ENCODE data around the gene LCP2. TPM values are rescaled to one million over a fixed set of nuclear protein-coding genes. Genes with fewer than 3 reads are reported as not detected.

The LCP2 gene
- total RNA-seq, 1 donor from 2014 or later, result not detected

DNA sequence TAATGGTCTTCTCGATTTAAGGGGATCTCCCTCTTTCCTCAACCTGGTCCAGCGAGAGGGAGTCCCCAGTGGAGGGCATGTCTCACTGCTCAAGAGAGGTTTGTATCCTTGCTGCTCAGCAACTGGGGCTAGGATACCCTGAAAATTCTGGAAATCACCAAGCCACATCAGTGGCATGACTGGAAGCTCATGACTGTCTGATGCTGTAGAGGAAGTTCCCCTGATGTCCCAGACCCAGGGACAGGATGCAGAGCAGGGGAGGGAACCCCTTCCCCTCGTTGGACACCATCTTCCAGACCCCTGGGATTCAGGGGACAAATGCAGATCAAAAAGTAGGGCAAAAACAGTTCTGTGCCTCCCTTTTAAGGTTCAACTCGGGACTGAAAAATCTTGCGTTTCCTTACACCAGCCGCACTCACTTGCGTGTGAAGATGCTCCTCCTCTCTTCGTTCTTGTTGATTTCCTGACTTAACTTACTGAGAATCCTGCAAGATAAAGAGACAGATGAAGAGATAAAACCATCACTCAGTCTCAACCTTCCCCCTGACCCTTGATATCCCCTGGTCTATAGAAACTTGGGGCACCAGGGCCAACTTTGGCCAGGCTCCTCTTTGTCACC, 22.1 kb downstream of the LCP2 start:
- no peak for DNase-seq (ENCODE audit: low spot score)
- Mint-ChIP-seq H3K4me3 (ENCODE audit: unreplicated experiment) (no peak overlapping the region), H3K27me3 (ENCODE audit: low read depth) (peaks cover 40% of the 10 kb centered on the region), H3K4me1 (ENCODE audit: low read depth) (peaks cover 9% of the 10 kb centered on the region), H3K36me3 (ENCODE audit: low read depth) (peaks cover 2% of the 10 kb centered on the region), H3K27ac (ENCODE audit: unreplicated experiment) (no peak overlapping the region), H3K9me3 (ENCODE audit: low read depth) (no peaks in the 10 kb centered on the region)
- TF ChIP-seq, protein P1, sequence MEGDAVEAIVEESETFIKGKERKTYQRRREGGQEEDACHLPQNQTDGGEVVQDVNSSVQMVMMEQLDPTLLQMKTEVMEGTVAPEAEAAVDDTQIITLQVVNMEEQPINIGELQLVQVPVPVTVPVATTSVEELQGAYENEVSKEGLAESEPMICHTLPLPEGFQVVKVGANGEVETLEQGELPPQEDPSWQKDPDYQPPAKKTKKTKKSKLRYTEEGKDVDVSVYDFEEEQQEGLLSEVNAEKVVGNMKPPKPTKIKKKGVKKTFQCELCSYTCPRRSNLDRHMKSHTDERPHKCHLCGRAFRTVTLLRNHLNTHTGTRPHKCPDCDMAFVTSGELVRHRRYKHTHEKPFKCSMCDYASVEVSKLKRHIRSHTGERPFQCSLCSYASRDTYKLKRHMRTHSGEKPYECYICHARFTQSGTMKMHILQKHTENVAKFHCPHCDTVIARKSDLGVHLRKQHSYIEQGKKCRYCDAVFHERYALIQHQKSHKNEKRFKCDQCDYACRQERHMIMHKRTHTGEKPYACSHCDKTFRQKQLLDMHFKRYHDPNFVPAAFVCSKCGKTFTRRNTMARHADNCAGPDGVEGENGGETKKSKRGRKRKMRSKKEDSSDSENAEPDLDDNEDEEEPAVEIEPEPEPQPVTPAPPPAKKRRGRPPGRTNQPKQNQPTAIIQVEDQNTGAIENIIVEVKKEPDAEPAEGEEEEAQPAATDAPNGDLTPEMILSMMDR (IDR thresholded peaks at IDR 0.05), result no peak

DNA sequence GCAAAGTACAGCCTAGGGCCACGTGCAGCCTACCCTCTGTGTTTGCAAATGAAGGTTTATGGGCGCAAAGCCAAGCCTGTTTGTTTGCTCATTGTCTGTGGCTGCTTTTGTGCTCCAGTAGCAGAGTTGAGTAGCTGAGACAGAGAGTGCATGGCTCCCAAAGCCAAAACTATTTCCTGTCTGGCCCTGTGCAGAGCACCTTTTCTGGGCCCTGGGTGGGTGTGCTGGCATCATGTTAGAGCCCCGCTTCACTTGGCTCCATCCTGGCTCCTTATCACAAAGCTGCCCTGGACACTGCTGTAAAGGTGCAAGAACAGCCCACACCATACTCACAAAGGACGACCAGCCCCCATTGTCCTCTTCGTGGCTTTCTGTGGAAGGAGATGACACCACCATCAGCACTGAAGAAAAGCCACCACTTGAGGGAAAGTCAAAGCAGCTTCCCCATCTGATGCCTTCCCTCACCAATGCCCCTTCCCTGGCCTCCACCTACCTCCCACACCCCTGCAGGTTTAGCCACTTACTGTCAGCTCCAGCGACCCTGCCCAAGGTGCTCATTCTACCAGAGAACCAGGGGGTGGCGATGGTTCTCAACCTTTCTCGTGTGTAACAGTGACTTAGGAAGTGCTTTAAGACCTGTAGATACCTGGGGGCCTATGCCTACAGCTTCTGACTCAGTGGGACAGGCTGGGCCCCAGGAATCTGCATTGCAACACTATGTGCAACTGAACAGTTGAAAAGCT, 23.4 kb downstream of the LCP2 start:
- H3K27me3 Mint-ChIP-seq (ENCODE audit: low read depth), result peaks cover 38% of the 10 kb centered on the region
- no peak overlapping the region for H3K4me3 Mint-ChIP-seq (ENCODE audit: unreplicated experiment)
- H3K9me3 Mint-ChIP-seq (ENCODE audit: low read depth), result no peaks in the 10 kb centered on the region
- TF ChIP-seq, protein P1 (IDR thresholded peaks at IDR 0.05), result peak; percentile 74
- H3K36me3 Mint-ChIP-seq (ENCODE audit: low read depth), result peaks cover 2% of the 10 kb centered on the region
- no peak for DNase-seq (ENCODE audit: low spot score)
- no peak overlapping the region for H3K27ac Mint-ChIP-seq (ENCODE audit: unreplicated experiment)
- no peaks in the 10 kb centered on the region for H3K4me1 Mint-ChIP-seq (ENCODE audit: low read depth)

DNA sequence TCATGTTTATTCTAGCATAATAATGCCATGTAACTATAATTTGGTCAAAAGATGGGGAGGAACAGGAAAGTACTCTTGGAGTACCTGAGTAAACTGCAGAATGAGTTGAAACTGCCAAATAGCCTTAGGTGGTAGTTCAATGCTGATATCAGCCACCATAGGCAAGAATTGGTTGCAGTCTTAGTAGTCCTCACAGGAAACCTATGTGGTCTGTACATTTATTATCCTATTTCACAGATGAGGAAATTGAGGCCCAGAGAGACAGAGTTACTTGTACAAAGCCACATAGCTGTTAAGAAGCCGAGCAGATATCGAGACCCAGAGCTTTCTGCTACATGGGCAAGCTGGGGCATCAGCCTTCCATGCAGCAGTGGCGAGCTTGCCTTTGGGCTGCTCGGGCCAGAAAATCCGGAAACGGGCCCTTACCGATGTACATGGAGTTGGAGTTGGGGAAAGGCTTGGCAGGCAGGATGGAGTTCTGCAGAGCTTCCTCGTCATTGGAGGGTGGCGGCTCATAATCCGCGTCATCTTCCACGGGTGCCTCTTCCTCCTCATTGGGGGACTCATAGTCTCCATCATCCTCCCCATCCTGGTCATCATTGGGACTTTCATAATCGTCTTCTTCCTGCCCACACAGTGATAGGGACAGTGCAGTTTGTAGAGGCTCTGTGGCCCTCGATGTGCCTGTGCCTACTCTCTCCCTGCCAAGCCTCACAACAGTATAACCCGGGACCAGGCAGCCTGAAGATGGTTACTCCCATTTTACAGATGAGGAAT, 27.1 kb downstream of the LCP2 start:
- Mint-ChIP-seq H3K27me3 (ENCODE audit: low read depth) (peaks cover 40% of the 10 kb centered on the region), H3K27ac (ENCODE audit: unreplicated experiment) (no peak overlapping the region)
- TF ChIP-seq, protein P1 (IDR thresholded peaks at IDR 0.05), result no peak

DNA sequence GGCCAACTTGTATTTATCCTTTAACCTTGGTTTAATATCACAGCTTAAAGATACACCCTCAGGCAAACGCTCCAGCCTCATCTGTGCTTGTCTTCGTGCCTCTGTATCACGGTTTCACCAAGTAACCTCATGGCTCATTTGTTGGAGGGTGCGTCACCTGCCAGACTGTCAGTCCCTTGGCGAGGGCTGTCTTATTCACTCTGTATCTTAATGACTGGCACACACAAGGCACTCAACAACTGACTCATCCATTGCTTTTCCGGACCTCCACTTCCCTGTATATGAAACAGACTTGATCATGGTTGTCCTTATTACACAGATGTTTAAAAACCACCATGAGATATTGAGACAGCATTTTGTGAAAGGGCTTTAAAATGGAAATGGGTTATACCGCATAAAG, 28.0 kb downstream of the LCP2 start:
- Mint-ChIP-seq H3K36me3 (ENCODE audit: low read depth) (peaks cover 2% of the 10 kb centered on the region), H3K9me3 (ENCODE audit: low read depth) (no peaks in the 10 kb centered on the region), H3K4me1 (ENCODE audit: low read depth) (peaks cover 6% of the 10 kb centered on the region), H3K4me3 (ENCODE audit: unreplicated experiment) (no peak overlapping the region), H3K27me3 (ENCODE audit: low read depth) (peaks cover 37% of the 10 kb centered on the region), H3K27ac (ENCODE audit: unreplicated experiment) (no peak overlapping the region)
- TF ChIP-seq, protein P1 (IDR thresholded peaks at IDR 0.05), result no peak
- no peak for DNase-seq (ENCODE audit: low spot score)

More for the DNA sequence above, 27.1 kb downstream of the LCP2 start:
- no peaks in the 10 kb centered on the region for H3K9me3 Mint-ChIP-seq (ENCODE audit: low read depth)
- peaks cover 6% of the 10 kb centered on the region for H3K4me1 Mint-ChIP-seq (ENCODE audit: low read depth)
- DNase-seq (ENCODE audit: low spot score), result no peak
- peaks cover 2% of the 10 kb centered on the region for H3K36me3 Mint-ChIP-seq (ENCODE audit: low read depth)
- H3K4me3 Mint-ChIP-seq (ENCODE audit: unreplicated experiment), result no peak overlapping the region

DNA sequence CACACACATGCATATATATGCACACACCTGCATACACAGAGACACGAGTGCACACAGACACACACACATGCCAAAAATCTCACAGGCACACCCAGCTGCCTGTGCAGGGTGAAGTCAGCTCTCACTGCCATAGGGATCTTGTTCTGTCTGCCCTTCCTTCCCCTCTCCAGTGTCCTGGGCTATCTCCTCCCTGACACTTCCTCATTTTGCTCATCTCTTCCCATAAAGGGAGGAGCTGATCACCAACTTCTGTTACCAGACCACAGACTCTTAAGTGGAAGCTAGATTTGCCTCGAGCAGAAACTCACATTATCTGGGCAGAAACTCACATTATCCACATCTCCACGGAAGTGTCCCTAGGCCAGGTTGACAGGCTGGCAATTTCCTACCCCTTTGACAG, 28.7 kb downstream of the LCP2 start:
- no peak for DNase-seq (ENCODE audit: low spot score)
- H3K27me3 Mint-ChIP-seq (ENCODE audit: low read depth), result peaks cover 37% of the 10 kb centered on the region
- no peak overlapping the region for H3K27ac Mint-ChIP-seq (ENCODE audit: unreplicated experiment)
- TF ChIP-seq, protein P1 (IDR thresholded peaks at IDR 0.05), result no peak
- no peaks in the 10 kb centered on the region for H3K9me3 Mint-ChIP-seq (ENCODE audit: low read depth)
- no peak overlapping the region for H3K4me3 Mint-ChIP-seq (ENCODE audit: unreplicated experiment)
- H3K4me1 Mint-ChIP-seq (ENCODE audit: low read depth), result peaks cover 6% of the 10 kb centered on the region
- peaks cover 2% of the 10 kb centered on the region for H3K36me3 Mint-ChIP-seq (ENCODE audit: low read depth)
